Nephron progenitor cell (in vitro differentiated cells): ENCODE data around the gene PARVG.

Experiments used
- DNase-seq: peaks from one replicate; pipeline ENCODE4 v3.0.0; 2021
- H3K27ac Mint-ChIP-seq: 2 replicates; pipeline ENCODE4 v1.8.0; 2021; ENCODE audit warnings: mild to moderate bottlenecking, moderate library complexity, mixed read lengths
- H3K27me3 Mint-ChIP-seq: 2 replicates; pipeline ENCODE4 v1.8.0; 2021; ENCODE audit warnings: mild to moderate bottlenecking, low read depth, mixed read lengths; ENCODE audit not compliant: poor library complexity
- H3K36me3 Mint-ChIP-seq: 2 replicates; pipeline ENCODE4 v1.8.0; 2021; ENCODE audit warnings: low read depth, mixed read lengths
- H3K4me1 Mint-ChIP-seq: 2 replicates; pipeline ENCODE4 v1.8.0; 2021; ENCODE audit warnings: mixed read lengths
- H3K4me3 Mint-ChIP-seq: 2 replicates; pipeline ENCODE4 v1.8.0; 2021; ENCODE audit warnings: mild to moderate bottlenecking, moderate library complexity, mixed read lengths
- H3K9me3 Mint-ChIP-seq: 2 replicates; pipeline ENCODE4 v1.8.0; 2021; ENCODE audit warnings: mild to moderate bottlenecking, moderate library complexity, mixed read lengths
- CTCF ChIP-seq: fragments of 200-600 bp; sonication (generic); IDR thresholded peaks from 2 replicates; pipeline ENCODE4 v1.5.0; 2021; ENCODE audit warnings: antibody characterized with exemption

The PARVG gene

GRCh38 chr22:44211946-44212930 is 31.5 kb downstream of the PARVG start:
- H3K36me3 Mint-ChIP-seq = no peaks in the 10 kb centered on the region
- H3K27ac Mint-ChIP-seq = no peak overlapping the region
- peaks cover 8% of the 10 kb centered on the region for H3K27me3 Mint-ChIP-seq
- H3K9me3 Mint-ChIP-seq = peaks cover 24% of the 10 kb centered on the region
- no peak for TF ChIP-seq CTCF
- DNase-seq = no peak
- H3K4me3 Mint-ChIP-seq = no peak overlapping the region
- H3K4me1 Mint-ChIP-seq = peaks cover 19% of the 10 kb centered on the region

- peaks cover 8% of the 10 kb centered on the region for H3K27me3 Mint-ChIP-seq
- no peak overlapping the region for H3K4me3 Mint-ChIP-seq
- DNase-seq = no peak
- no peak for TF ChIP-seq CTCF
- peaks cover 24% of the 10 kb centered on the region for H3K9me3 Mint-ChIP-seq
- no peaks in the 10 kb centered on the region for H3K36me3 Mint-ChIP-seq
- H3K4me1 Mint-ChIP-seq = peaks cover 19% of the 10 kb centered on the region
- H3K27ac Mint-ChIP-seq = no peak overlapping the region
Measured at GRCh38 chr22:44212936-44213335, 32.2 kb downstream of the PARVG start.

- DNase-seq = no peak
- H3K4me3 Mint-ChIP-seq = no peak overlapping the region
- no peaks in the 10 kb centered on the region for H3K36me3 Mint-ChIP-seq
- no peak for TF ChIP-seq CTCF
- no peak overlapping the region for H3K27ac Mint-ChIP-seq
- H3K9me3 Mint-ChIP-seq = peaks cover 24% of the 10 kb centered on the region
- peaks cover 8% of the 10 kb centered on the region for H3K27me3 Mint-ChIP-seq
- peaks cover 19% of the 10 kb centered on the region for H3K4me1 Mint-ChIP-seq
Measured at GRCh38 chr22:44213489-44214043, 32.8 kb downstream of the PARVG start.

GRCh38 chr22:44214187-44214586 is 33.5 kb downstream of the PARVG start:
- TF ChIP-seq CTCF = no peak
- peaks cover 8% of the 10 kb centered on the region for H3K27me3 Mint-ChIP-seq
- H3K4me3 Mint-ChIP-seq = no peak overlapping the region
- no peak for DNase-seq
- H3K36me3 Mint-ChIP-seq = no peaks in the 10 kb centered on the region
- peaks cover 19% of the 10 kb centered on the region for H3K4me1 Mint-ChIP-seq
- H3K9me3 Mint-ChIP-seq = peaks cover 20% of the 10 kb centered on the region
- H3K27ac Mint-ChIP-seq = no peak overlapping the region

- no peak for DNase-seq
- no peak overlapping the region for H3K27ac Mint-ChIP-seq
- peaks cover 5% of the 10 kb centered on the region for H3K27me3 Mint-ChIP-seq
- H3K4me3 Mint-ChIP-seq = no peak overlapping the region
- no peak for TF ChIP-seq CTCF
- no peaks in the 10 kb centered on the region for H3K36me3 Mint-ChIP-seq
- peaks cover 24% of the 10 kb centered on the region for H3K4me1 Mint-ChIP-seq
- H3K9me3 Mint-ChIP-seq = peaks cover 14% of the 10 kb centered on the region
Measured at GRCh38 chr22:44214764-44215163, 34.0 kb downstream of the PARVG start.
